Endothelial cell of umbilical vein (primary cell): ENCODE data around the gene SEC14L6. TPM values are rescaled to one million over a fixed set of nuclear protein-coding genes. Genes with fewer than 3 reads are reported as not detected.

Experiments used
- BruUV-seq: library from RNA; stranded (reverse); fragments of 400-500 nt; replicated peaks from 2 replicates; lab custom pipeline; 2021; lab: Mats Ljungman, UMichigan
- CTCF ChIA-PET: fragments of 300-600, 350-600 bp; sonication (Branson Sonifier 250); formaldehyde crosslinking; loops from one replicate; lab custom pipeline; 2021; ENCODE audit warnings: antibody characterized with exemption, inconsistent platforms; lab: Charles Lee
- POLR2A ChIA-PET: fragments of 300-600, 350-600 bp; sonication (Branson Sonifier 250); formaldehyde crosslinking; loops from one replicate; lab custom pipeline; 2021; ENCODE audit warnings: antibody characterized with exemption, inconsistent platforms; lab: Charles Lee
- DNase-seq: peaks from one replicate; pipeline ENCODE4 v3.0.0-alpha.2; 2011; ENCODE audit warnings: low read depth, low spot score
- FAIRE-seq: peaks from 2 replicates; lab custom pipeline; 2011; peaks lifted over from hg19 to GRCh38; lab: Jason Lieb, UNC
- H2AFZ ChIP-seq: 2 replicates; pipeline ENCODE4 v1.6.0; 2012; ENCODE audit warnings: low read depth, low read length, control low read depth, inconsistent platforms
- H3K27ac ChIP-seq: 2 replicates; pipeline ENCODE4 v1.5.1; 2011; ENCODE audit warnings: low read depth, mild to moderate bottlenecking, control low read depth, low read length, moderate library complexity; ENCODE audit not compliant: insufficient read depth
- H3K27me3 ChIP-seq, 2 experiments: 2 replicates each; pipeline versions ENCODE4 v1.6.0 to v1.6.1; 2011; ENCODE audit warnings: low read length in 2 of 2, mixed read lengths in 1 of 2; ENCODE audit not compliant: control insufficient read depth in 2 of 2, insufficient read depth in 2 of 2
- H3K36me3 ChIP-seq, 2 experiments: 2 replicates in 1 of 2; 3 replicates in 1 of 2; pipeline ENCODE4 v1.5.1; 2011; ENCODE audit warnings: low read length in 2 of 2, mild to moderate bottlenecking in 1 of 2, moderate library complexity in 1 of 2; ENCODE audit not compliant: control insufficient read depth in 2 of 2, insufficient read depth in 2 of 2; ENCODE audit errors: extremely low read depth in 1 of 2
- H3K4me1 ChIP-seq: 3 replicates; pipeline ENCODE4 v1.5.1; 2011; ENCODE audit warnings: mild to moderate bottlenecking, low read length; ENCODE audit not compliant: control insufficient read depth, insufficient read depth; ENCODE audit errors: extremely low read depth
- H3K4me2 ChIP-seq: 2 replicates; pipeline ENCODE4 v1.6.1; 2011; ENCODE audit warnings: low read length, control low read depth, mixed read lengths; ENCODE audit not compliant: insufficient read depth
- H3K4me3 ChIP-seq, 3 experiments: fragments of 200-600 bp in 1 of 3; sonication (generic), shearing (Covaris generic) in 1 of 3; replicated peaks in 1 of 3; 2 replicates each; pipeline ENCODE4 v1.5.1; 2011 to 2016; ENCODE audit warnings: control low read depth in 3 of 3, low read length in 3 of 3, mild to moderate bottlenecking in 2 of 3, inconsistent platforms in 1 of 3, low read depth in 1 of 3, moderate library complexity in 1 of 3; ENCODE audit not compliant: insufficient read depth in 1 of 3
- H3K79me2 ChIP-seq: 2 replicates; pipeline ENCODE4 v1.6.0; 2012; ENCODE audit warnings: low read length, inconsistent platforms; ENCODE audit not compliant: control insufficient read depth, insufficient read depth
- H3K9ac ChIP-seq: replicated peaks from 2 replicates; pipeline ENCODE3; 2011; ENCODE audit warnings: low read length, control low read depth; ENCODE audit not compliant: insufficient read depth; ENCODE audit errors: extremely low read depth
- H3K9me1 ChIP-seq: replicated peaks from 3 replicates; pipeline ENCODE4 v1.6.0; 2011; ENCODE audit warnings: mild to moderate bottlenecking, low read length; ENCODE audit not compliant: control insufficient read depth, insufficient read depth; ENCODE audit errors: extremely low read depth
- H3K9me3 ChIP-seq: replicated peaks from 2 replicates; pipeline ENCODE4 v1.5.1; 2012; ENCODE audit warnings: low read length, inconsistent platforms; ENCODE audit not compliant: control insufficient read depth, insufficient read depth
- H4K20me1 ChIP-seq: replicated peaks from 2 replicates; pipeline ENCODE3; 2011; ENCODE audit warnings: mild to moderate bottlenecking, low read length; ENCODE audit not compliant: control insufficient read depth, insufficient read depth; ENCODE audit errors: extremely low read depth
- EZH2 ChIP-seq: IDR thresholded peaks from 2 replicates; pipeline ENCODE4 v1.6.1; 2012; ENCODE audit warnings: borderline replicate concordance, low read depth, mild to moderate bottlenecking, moderate library complexity, low read length, inconsistent platforms; ENCODE audit not compliant: severe bottlenecking
- FOS ChIP-seq: IDR thresholded peaks from 2 replicates; pipeline ENCODE4 v1.6.1; 2011; ENCODE audit warnings: mild to moderate bottlenecking, low read length, moderate library complexity, borderline replicate concordance; ENCODE audit not compliant: insufficient read depth
- GATA2 ChIP-seq: IDR thresholded peaks from 2 replicates; pipeline ENCODE4 v1.7.0; 2011; ENCODE audit warnings: low read depth, mild to moderate bottlenecking, moderate library complexity, mixed read lengths, low read length; ENCODE audit not compliant: insufficient read length, insufficient read depth
- JUN ChIP-seq: IDR thresholded peaks from 2 replicates; pipeline ENCODE4 v1.6.1; 2011; ENCODE audit warnings: borderline replicate concordance, low read depth; ENCODE audit not compliant: insufficient read length, insufficient read depth
- MYC ChIP-seq: IDR thresholded peaks from one replicate; pipeline ENCODE4 v1.6.1; 2011; ENCODE audit warnings: mild to moderate bottlenecking, low read depth, low read length
- POLR2A ChIP-seq: IDR thresholded peaks from 2 replicates; pipeline ENCODE4 v1.6.1; 2012; ENCODE audit warnings: low read depth, mild to moderate bottlenecking, control low read depth, low read length
- POLR2AphosphoS5 ChIP-seq: IDR thresholded peaks from 2 replicates; pipeline ENCODE4 v1.6.1; 2012; ENCODE audit warnings: low read depth, mild to moderate bottlenecking, control low read depth, low read length, moderate library complexity; ENCODE audit not compliant: insufficient read depth
- dilution Hi-C: fragments of 300-500 bp; cut with MboI; formaldehyde crosslinking; loops from one replicate; pipeline ENCODE4 v1.15.0; 2019; ENCODE audit warnings: low sequenced_read_pairs; ENCODE audit not compliant: extremely low pct_ligation_motif_present
- intact Hi-C: fragments of 100-400 bp; cut with micrococcal nuclease; formaldehyde crosslinking; loops from one replicate; pipeline ENCODE4 v1.10.0; 2022
- polyA plus RNA-seq, 4 experiments: library from polyadenylated mRNA; depleted of rRNA in 3 of 4; stranded (reverse) in 3 of 4; unstranded in 1 of 4; fragments of >200 nt; gene quantifications; 2 replicates each; pipeline versions ENCODE4 v1.2.1 to v1.2.3, GENCODE V29; 2011 to 2012; ENCODE audit warnings: missing spikeins in 1 of 4
- total RNA-seq: library from RNA; stranded (reverse); gene quantifications from 2 replicates; pipeline ENCODE4 v1.2.3, GENCODE V29; 2021
- TF ChIP-seq, protein P1 (sequence below), 2 donors: IDR thresholded peaks; 1 replicate in 1 of 2; 2 replicates in 1 of 2; pipeline ENCODE4 v1.5.1; 2011; ENCODE audit warnings: low read length in 2 of 2, mild to moderate bottlenecking in 2 of 2, moderate library complexity in 2 of 2, control low read depth in 1 of 2, inconsistent platforms in 1 of 2, low read depth in 1 of 2; ENCODE audit not compliant: insufficient read depth in 1 of 2; ENCODE audit errors: extremely low read depth in 1 of 2
- TF ChIP-seq, protein P2 (sequence below): IDR thresholded peaks from 2 replicates; pipeline ENCODE4 v1.6.1; 2011; ENCODE audit not compliant: insufficient read depth, insufficient read length

Gene SEC14L6
- total and polyA plus RNA-seq, 2 donors (not counting 3 experiments of a cell fraction or from before 2014, with no cell fraction given), result 0.04 to 0.15 TPM

DNA sequence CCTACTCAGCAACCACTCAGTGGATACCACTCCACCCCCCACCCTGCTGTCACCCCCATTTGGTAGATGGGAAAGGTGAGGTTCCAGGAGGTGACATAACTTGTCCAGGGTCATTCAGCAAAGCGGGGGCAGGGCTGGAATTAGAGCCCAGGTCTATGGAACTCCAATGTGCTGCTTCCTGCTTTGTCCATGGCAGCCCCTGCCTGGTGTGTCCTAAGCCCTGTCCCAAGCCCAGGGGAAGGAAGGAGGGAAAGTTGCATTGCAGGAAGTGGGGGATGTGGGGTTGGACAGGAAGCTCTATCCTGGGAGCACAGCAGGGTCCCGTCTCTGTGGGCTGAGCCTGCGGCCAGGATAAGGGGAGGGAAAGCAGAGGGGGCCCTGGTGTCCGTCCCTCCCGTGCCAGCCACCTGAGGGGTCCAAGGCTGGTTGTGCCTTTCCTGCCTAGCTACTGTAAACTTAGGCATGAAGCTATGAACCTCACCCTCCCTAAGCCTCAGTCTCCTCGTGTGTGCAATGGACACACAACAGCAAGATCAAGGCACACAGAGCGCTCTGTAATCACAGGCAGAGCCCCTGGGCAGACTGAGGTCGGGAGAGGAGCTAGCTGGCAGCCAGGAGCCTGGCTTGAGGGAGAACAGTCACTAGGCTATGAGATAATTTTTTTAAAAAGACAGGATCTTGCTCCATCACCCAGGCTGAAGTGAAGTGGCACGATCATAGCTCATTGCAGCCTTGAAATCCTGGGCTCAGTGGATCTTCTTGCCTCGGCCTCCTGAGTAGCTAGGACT lies 15.1 kb upstream of the SEC14L6 start:
- H4K20me1 ChIP-seq, result no peaks in the 10 kb centered on the region
- TF ChIP-seq GATA2 (no peak), POLR2A (no peak), JUN (no peak), MYC (no peak), FOS (no peak), EZH2 (no peak), POLR2AphosphoS5 (no peak)
- TF ChIP-seq, protein P1, sequence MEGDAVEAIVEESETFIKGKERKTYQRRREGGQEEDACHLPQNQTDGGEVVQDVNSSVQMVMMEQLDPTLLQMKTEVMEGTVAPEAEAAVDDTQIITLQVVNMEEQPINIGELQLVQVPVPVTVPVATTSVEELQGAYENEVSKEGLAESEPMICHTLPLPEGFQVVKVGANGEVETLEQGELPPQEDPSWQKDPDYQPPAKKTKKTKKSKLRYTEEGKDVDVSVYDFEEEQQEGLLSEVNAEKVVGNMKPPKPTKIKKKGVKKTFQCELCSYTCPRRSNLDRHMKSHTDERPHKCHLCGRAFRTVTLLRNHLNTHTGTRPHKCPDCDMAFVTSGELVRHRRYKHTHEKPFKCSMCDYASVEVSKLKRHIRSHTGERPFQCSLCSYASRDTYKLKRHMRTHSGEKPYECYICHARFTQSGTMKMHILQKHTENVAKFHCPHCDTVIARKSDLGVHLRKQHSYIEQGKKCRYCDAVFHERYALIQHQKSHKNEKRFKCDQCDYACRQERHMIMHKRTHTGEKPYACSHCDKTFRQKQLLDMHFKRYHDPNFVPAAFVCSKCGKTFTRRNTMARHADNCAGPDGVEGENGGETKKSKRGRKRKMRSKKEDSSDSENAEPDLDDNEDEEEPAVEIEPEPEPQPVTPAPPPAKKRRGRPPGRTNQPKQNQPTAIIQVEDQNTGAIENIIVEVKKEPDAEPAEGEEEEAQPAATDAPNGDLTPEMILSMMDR (IDR thresholded peaks at IDR 0.05; ENCODE audit: extremely low read depth in 1 of 2, insufficient read depth in 1 of 2, low read depth in 1 of 2, low read length in 2 of 2), result no peak
- TF ChIP-seq, protein P2, sequence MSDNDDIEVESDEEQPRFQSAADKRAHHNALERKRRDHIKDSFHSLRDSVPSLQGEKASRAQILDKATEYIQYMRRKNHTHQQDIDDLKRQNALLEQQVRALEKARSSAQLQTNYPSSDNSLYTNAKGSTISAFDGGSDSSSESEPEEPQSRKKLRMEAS, result no peak
- no peak overlapping the region for H3K27ac ChIP-seq
- POLR2A ChIA-PET, result interaction anchor here (0.7 kb wide), 1 partner anchor 33 kb away, joined by 3 read pairs; no protein-coding TSS in a partner anchor
- H3K9ac ChIP-seq, result no peak overlapping the region
- no peaks in the 10 kb centered on the region for H3K4me1 ChIP-seq
- no TSS peak for BruUV-seq
- no peaks in the 10 kb centered on the region for H3K79me2 ChIP-seq
- H3K36me3 ChIP-seq, result no peaks in the 10 kb centered on the region
- DNase-seq (no peak), FAIRE-seq (no peak)
- no peak overlapping the region for H2AFZ ChIP-seq
- no peaks in the 10 kb centered on the region for H3K9me3 ChIP-seq
- H3K27me3 ChIP-seq, result peaks cover 0 to 1% of the 10 kb centered on the region in 2 experiments
- CTCF ChIA-PET, result interaction anchor here (0.9 to 1.4 kb wide), 3 partner anchors 27 to 193 kb away, joined by 4 to 7 read pairs (median 4); no protein-coding TSS in a partner anchor
- intact Hi-C loops (no loop called here), dilution Hi-C loops (no loop called here)
- H3K9me1 ChIP-seq, result no peaks in the 10 kb centered on the region
- no peak overlapping the region for H3K4me2 ChIP-seq
- no peak overlapping the region for H3K4me3 ChIP-seq
